ENCODE measurements around the gene ARHGAP12.

- TF ChIP-seq CTCF (conservative IDR thresholded peaks at IDR 0.05; ENCODE audit: low read length) (no peak), EZH2phosphoT487 (IDR thresholded peaks at IDR 0.05; ENCODE audit: borderline replicate concordance) (no peak)
Observed at GRCh38 chr10:31948021-31948420, 19.4 kb upstream of the ARHGAP12 start.

Data from Loucy (cell line).